Gastroesophageal sphincter (tissue), 3 donors: ENCODE measurements around the gene ITGA3.

ENCODE experiments used
- CTCF ChIP-seq, 4 experiments: fragments of 200-600 bp in 2 of 4; fragments of 450-650 bp in 2 of 4; sonication (generic) in 1 of 4; IDR thresholded peaks; one replicate each; pipeline ENCODE4 v1.5.1; 2017 to 2019; ENCODE audit warnings: antibody characterized with exemption in 4 of 4, mild to moderate bottlenecking in 2 of 4, moderate library complexity in 2 of 4
- POLR2A ChIP-seq, 2 donors: fragments of 450-650 bp; IDR thresholded peaks; one replicate each; pipeline ENCODE4 v1.6.1; 2017; ENCODE audit warnings: antibody characterized with exemption in 2 of 2, mild to moderate bottlenecking in 2 of 2, moderate library complexity in 1 of 2

GRCh38 chr17:50037321-50038107 is 18.4 kb upstream of the ITGA3 start:
- TF ChIP-seq POLR2A (IDR thresholded peaks at IDR 0.05) = no peak
- no peak for TF ChIP-seq CTCF (IDR thresholded peaks at IDR 0.05)
